Activated CD4-positive, CD25-positive, alpha-beta regulatory T cell treated with anti-CD3 and anti-CD28 coated beads, Interleukin-2, amount 50 U/mL, for 16 hours (primary cell): ENCODE measurements around the gene IL1RN.

Experiments used
- DNase-seq: peaks from one replicate; pipeline ENCODE4 v3.0.0-alpha.2; 2020; ENCODE audit warnings: low read depth, low spot score

Gene IL1RN

DNA sequence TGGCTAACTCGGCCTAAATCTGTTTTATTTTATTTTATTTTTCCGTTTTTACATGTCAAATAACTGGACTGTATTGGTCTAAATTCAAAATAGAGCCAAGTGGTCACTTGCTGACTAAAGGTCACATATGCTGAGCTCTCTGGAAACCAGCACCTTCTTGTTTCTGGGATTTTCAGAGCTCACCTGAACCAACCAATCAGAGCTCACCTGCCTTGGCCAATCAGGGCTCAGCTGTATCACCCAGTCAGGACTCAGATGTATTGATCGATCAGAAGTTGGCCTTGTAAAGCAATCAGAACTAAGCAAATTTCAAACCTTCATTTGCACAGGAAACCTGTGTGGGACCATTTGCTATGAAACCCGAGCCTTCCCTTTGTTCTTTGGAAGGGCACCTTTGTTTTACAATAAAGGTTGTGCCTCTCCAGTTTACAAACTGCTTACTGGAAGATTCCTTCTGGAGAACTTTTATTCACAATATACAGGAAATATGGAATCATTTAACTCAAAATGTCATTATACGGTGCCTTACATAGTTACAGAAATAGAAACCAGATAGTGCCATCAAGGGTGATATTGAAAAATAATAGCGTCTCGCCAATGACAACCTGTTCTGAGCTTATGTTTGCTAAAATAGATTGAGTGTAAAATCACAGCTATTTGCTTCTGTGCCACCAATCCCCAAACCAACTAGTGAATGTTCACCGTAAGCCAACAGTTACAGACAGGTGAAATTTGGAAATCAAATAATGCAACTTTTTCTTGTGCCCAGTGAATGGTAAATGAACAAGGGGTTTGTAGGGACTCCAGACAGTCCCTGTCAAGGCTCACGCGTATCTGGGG lies 29.1 kb downstream of the IL1RN start:
- DNase-seq, result no peak

DNA sequence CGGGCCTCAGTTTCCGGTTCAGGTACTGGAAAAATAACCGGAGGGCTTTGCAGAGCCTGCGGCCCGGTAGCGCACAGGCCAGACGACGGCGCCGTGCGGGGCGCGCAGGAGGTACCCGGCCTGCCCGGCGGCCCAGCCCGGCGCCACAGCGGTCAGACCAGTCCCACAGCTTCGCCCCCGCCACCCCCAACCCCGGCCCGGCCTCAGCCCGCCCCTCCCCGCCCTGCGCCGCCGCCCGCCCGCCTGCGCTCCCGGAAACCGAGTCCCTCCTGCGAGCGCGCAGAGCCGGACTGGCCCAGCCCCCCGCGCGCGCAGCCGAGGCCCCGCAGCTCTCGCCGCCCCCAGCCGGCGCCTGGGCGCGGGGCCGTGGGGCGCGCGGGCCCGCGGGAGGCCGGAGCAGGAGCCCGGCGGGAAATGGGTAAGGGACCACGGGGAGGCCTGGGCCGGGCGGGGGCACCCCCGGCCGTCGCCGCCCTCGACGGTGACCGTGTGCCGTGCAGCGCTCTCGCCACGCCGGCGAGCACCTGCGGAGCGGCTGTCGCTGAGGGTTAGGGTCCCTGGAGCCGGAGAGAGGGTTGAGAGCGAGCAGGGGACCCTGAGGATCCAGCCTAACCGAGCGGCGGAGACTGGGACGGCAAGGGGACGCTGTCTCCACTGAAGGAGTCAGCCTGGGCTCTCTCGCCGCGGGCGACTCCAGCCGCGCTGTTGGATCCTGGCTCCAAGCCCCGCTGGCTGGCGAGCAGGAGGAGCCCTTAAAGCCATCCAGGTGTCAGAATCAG lies 29.9 kb downstream of the IL1RN start:
- DNase-seq, result no peak

DNA sequence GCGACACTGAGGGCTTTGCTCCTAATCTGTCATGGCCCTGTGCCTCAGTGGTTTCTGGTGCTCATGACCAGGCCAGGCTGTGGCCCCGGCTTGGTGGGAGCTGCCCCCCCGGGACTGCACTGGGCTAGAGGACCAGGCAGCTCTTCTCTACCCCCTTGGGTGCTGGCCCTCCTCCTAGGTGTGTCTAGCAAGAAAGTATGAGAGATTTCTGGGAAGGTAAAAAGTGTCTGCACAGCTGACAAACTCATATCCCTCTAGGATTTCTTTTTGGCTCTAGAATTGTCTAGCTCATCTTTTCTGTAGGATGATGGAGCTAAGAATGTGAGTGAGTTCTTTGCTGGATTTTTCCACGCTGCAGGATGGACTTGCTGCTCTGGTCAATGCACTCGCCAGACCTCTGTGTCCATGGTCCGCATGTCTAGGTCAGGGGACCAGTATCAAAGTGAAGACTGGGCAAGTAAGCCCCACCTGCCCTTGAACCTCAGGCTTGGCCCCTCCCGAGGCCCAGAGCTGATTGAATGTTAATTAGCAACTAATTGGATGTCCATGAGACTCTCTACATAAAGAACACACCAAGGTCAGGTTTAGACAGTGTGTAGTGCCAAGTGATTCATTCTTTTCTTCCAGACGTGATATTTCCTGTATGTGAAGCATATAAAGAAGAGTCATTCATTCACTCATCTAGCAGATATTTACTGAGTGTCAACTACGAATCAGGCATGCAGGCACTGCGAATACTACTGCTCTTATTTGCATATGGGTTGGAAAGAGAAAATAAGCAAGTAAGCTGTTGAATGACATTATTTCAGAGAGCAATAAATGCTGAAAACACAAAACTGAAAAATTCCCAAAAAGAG lies 30.7 kb downstream of the IL1RN start:
- DNase-seq, result no peak

DNA sequence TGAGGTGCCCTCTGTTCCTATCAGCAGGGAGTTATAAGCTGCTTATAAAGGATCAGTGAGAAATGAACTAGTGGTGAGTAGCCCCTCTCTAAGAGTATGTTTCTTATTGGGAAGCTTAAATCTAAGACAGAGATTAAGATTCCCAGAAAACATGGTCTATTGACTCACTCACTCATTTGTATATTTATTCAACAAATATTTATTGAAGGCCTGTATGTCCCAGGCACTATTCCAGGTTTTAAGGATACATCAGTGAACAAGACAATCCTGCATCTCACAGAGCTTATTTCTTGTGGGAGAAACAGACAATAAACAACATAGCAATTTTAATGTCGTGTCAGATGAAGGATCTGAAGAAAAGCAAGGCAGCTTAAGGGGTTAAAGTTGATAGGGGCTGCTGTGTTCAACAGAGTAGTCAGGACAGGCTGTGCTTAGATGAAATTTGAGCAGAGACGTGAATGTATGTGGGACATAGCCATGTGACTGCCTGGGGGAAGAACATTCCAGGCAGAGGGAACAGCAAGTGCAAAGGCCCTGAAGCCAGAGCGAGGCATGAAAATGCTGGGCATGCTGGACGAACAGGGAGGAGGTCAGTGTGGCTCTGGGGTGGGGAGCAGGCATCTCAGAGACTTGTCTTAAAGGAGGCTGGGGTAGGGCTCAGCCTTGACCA lies 31.6 kb downstream of the IL1RN start:
- DNase-seq, result no peak

DNA sequence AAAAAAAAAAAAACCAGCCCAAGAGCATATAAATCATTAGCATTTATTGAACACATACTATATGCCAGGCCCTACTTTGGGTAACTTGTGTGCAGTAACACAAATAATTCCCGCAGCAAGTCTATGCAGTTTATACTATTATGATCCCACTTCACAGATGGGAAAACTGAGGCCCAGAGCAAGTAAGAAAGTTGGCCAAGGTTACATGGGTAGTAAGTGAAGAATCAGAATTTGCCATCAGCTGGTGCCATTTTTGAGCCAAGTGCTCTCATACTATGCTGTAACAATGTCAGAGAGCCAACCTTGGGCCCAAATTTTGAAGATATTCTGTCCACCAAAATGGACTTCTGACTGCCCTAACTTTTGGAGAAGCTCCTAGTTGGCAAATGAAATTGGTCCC lies 32.9 kb downstream of the IL1RN start:
- no peak for DNase-seq

DNA sequence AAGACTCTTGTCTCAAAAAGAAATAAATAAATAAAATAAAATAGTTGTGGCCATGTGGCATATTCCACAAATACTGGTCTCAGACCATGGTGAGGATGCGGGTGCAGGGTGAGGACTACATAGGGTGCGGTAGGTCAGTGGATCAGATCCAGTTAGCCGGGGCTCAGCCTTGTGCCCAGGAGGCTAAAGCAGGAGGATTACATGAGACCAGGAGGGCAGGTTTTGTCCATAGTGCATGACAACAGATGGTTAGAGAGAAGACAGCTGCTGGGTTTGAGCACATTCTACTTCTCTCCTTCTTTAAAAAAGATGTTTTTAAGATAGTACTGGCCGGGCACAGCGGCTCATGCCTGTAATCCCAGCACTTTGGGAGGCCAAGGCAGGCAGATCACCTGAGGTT lies 33.6 kb downstream of the IL1RN start:
- no peak for DNase-seq

DNA sequence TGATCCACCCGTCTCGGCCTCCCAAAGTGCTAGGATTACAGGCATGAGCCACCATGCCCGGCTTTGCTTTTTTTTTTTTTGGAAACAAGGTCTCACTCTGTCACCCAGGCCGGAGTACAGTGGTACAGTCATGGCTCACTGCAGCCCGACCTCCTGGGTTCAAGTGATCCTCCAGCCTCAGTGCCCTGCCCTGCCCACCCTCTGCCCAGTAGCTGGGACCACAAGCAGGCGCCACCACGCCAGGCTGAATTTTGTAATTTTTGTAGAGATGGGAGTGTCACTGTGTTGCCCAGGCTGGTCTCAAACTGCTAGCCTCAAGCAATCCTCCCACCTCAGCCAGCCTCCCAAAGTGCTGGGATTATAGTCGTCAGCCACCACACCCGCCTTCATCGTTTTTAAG lies 34.8 kb downstream of the IL1RN start:
- DNase-seq, result no peak

DNA sequence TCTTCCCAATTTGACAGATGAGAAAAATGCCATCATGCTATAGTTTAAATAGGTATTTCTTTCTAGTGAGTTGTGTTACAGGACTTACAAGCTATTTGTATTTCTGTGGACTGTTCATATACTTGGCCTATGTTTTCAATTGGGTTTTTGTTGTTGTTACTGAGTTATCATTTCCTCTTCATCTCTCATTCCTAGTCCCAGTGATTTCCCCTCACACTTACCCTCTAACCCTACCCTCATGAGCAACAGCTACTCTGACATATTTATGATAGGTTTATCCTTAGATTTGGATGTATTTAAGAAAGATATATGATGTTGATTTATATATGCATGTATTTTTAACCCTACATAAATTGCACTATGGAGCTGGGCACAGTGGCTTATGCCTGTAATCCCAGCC lies 35.5 kb downstream of the IL1RN start:
- DNase-seq, result no peak

DNA sequence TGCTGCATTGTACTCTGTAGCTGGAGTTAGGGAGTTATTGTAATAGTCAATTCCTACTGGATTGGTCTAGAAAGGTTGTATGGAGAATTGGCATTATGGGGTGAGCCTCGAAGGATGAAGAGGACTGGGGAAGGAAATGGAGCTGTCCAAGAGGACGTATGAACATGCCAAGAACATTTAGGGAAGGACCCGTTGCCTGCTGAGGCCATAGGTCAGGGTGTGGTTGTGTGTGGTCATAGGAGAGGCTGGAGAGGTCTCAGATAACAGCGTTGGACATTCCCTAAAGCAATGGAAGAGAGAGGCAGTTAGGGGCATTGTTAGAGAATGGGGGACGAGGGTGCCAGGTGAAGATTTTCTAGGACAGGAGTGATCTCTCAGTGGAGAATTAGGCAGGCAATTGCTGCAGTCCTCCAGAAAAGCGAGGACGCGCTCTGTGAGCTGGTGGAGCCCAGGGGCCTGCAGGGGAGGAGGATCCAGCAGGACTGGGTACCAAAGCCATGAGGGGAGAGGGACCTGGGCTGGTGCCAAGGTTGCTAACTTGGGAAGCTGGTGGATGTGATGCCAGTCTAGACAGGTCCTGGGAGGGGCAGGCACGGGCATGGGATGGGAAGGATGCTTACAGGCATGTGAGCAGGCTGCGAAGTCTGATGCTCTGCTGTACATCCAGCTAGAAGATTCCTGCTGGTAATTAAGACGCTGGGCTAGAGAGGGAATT lies 37.0 kb downstream of the IL1RN start:
- DNase-seq, result no peak

DNA sequence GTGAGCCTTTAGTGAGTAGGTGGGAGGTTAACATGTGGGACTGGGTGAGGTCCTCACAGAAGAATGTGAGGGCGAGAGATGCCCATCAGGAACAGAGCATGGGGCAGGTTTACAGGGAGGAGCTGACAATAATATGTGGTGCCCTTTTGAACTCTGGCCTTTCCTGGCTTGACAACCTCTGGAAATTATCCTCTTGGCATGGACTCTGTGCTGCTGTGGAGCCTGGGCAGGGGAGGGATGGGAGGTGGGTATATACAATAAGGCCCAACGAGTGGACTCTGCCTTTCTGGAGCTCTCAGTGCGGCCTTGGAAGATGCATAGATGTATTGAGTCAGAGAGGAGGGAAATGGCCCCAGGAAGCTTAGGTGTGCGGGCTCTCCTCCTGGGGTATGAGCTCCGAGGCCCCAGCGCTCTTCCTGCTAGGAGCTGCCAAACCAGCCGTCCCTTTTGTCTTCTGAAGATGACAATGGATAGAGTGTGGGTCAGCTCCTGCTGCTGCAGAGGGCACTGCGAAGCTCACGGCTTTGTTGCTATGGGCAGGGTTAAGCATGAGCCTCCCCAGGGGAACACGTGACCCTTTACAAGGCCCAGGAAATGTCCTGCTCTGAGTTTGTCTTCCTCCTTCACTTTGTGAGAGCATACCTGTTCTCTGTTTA lies 37.7 kb downstream of the IL1RN start:
- DNase-seq, result no peak

DNA sequence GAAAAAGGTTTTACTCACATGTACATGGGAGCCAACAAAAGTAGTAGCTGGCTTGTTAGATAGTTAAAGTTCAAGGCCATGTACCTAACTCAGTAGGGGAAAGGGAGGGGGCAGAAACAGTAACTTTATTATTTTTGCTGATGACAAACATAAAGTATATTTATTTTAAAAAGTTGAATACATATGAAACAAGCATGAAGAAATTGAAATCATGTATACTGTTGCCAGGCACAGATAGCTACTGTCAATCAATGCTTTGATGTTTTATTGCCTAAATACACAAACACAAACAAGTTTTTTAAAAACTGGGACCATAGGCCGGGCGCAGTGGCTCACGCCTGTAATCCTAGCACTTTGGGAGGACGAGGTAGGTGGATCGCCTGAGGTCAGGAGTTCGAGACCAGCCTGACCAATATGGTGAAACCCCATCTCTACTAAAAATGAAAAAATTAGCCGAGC lies 38.8 kb downstream of the IL1RN start:
- no peak for DNase-seq

DNA sequence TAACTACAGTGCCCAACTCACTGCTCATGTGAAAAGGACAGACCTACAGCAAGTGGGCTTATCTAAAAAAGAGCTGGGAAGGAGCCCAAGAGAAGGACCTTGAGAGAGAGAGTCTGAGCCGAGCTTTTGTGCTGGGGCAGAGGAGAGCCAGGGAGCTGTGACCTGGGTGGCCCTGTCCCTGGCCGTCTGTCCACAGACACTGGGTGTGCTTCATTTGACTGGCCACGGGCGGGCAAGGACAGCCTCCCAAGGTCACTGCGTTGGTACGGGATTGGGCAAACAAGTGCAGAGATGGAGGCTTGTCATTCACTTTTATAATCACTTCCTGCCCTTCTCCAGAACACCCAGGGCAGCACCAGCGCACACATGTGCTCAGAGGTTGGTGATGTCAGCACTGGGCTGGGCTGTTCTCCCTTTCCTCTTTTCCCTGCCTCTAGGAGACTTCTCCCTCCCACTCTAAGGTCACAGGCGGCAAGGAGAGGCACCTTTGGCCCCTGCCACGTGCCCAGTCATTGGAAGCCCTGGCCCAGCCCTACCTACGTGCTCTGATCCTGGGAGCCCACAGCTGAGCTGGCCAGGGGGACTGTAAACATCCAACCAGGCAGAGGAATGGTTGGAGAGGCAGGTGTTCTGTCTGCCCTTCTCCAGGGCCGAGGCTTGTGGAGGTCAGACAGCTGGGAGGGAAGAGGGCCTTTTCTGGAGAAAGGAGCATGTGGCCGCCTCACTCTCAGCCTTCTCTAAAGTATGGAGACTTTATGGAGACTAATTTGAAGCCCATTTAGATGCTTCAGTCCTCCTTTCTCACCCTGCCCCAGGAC lies 39.9 kb downstream of the IL1RN start:
- DNase-seq, result no peak

DNA sequence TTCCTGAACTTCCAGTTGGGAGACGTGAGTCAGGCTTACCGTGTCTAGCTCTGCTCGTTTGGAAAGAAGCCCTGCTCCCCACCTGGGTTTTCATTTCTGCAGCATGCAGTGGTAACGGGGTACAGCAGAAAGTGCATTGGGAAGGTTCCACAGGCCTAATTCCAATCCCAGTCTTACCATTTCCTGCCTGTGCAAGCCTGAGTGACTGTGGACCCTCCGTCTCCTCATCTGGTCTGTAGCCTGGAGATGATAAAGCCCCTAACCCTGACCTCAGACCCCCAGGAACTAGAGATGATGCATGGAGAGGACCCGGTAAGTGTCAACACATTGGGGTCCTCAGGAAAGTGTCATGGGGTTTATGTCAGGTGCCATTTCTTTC lies 40.6 kb downstream of the IL1RN start:
- DNase-seq, result no peak

DNA sequence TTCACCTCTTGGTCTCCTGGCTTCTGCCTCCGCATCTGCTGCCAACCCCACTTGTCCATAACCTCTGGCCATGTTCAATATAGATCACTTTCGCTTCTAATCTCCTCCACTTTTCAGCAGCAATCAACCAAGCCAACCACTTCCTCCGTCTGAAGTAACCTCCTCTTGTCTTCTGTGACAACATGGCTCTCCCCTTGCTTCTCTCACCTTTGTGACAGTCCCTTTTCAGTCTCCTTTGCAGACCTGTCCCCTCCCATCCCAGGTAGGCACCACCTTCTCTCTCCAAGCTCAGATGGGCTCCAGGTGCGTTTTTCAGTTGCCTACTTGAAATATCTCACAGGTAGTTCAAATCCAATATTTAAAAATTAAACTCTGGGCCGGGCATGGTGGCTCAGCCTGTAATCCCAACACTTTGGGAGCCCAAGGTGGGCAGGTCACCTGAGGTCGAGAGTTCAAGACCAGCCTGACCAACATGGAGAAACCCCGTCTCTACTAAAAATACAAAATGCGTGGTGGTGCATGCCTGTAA lies 41.7 kb downstream of the IL1RN start:
- DNase-seq, result no peak

DNA sequence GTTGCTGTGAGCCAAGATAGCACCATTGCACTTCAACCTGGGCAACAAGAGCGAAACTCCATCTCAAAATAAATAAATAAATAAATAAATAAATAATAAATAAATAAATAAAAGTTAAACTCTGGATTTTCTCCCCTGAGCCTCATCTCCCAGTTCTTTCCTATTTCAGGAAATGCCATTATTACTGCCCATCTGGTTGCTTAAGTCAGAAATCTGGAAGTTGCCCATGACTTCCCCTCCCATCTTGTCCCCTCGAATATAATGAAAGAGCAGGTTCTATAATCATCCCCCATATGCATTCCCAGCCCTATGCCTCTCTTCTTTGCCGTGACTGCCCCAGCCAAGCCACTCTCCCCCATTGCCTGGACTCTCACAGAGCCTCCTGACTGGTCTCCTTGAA lies 42.2 kb downstream of the IL1RN start:
- DNase-seq, result no peak

DNA sequence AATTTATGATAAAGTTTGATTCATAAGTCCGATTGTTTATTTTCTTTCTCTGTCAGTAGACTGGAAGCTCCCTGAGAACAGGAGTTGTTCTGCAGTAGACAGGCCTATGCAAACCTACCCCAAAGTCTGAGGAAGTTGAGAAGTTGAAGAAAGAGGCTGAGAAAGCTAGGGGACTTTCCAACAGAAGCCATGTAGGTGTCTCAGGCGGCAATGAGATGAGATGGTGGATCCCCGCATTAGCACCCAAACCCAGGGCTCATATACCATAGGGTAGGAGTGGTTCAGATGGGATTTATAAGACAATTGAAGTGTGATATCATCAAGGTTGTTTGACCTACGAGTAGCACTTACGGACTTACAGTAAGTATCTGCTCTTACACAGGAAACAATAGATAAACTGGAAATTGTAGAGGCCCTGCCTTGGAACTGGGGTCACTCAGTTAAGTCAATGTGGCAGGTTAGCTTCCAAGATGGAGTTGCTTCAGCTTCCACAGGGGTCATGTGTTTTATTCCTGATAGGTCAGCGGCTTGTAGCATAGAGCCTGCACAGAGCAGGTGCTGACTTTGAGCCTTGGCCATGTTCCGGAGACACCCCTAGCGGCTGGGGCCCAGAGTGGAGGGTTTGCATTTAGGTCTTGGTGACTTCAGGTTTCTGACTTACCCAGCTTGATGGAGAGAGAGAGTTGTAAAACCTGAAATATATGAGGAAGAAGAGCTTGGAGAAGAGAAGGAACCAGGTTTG lies 44.1 kb downstream of the IL1RN start:
- no peak for DNase-seq

DNA sequence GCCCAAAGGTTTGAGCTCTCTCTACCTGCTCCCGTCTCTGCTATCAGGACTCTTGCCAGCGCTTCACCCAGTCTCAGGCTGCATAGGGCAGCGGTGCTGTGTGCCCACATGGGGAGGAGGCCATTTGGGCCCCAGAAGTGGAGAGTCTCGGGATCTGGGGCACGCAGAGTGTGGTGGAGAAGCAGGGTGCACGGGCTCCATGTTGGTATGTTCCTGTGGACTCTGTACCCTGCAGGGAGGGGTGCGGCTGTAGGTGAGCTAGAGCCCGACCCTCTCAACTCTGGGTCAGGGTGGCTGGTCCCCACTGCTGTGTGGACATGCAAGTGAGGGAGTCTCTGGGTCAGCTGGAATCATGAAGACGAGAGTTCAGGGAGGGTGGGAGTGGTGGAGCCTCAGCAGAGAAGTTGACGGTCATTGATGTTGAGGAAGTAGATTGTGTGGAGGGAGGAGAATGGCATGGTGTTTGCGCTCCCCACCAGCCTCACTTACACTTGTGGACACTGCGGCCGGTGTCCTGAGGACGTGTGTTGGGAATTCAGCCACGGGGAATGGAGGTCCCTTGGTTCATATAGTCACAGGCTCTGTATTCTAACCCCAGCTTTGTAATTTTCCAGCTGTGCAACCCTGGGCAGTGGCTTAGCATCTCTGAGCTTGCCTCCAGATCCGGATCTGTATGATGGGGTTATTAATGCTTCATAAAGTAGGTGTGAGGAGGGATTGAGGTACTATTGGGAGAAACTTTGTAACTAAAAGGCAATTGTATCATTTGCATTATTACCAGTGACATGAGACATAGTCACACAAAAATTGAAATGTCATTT lies 45.5 kb downstream of the IL1RN start:
- no peak for DNase-seq
